GM12878 (cell line): ENCODE results near the gene CEP63. TPM values are rescaled to one million over a fixed set of nuclear protein-coding genes. Genes with fewer than 3 reads are reported as not detected.

ENCODE experiments used
- ATAC-seq: fragments of 200-7000 bp; cut with Tn5 transposase; 3 replicates; pipeline ENCODE4 v1.9.1; 2020; ENCODE audit warnings: mild to moderate bottlenecking, moderate library complexity
- BruUV-seq: library from RNA; stranded (reverse); fragments of 400-500 nt; replicated peaks from 2 replicates; lab custom pipeline; 2021; lab: Mats Ljungman, UMichigan
- CTCF ChIA-PET: fragments of 300-600 bp; sonication (Branson Sonifier 250); formaldehyde crosslinking; extraction: SDS; loops from one replicate; lab custom pipeline; 2021; ENCODE audit warnings: inconsistent platforms; lab: Yijun Ruan, JAX
- POLR2A ChIA-PET: fragments of 350-600 bp; formaldehyde crosslinking; extraction: SDS; loops from one replicate; lab custom pipeline; 2021; ENCODE audit warnings: inconsistent platforms; lab: Charles Lee
- RAD21 ChIA-PET: fragments of 300-600 bp; sonication (Branson Sonifier 250); formaldehyde crosslinking; loops from one replicate; lab custom pipeline; 2023; ENCODE audit warnings: antibody characterized with exemption; ENCODE audit not compliant: unreplicated experiment; lab: Charles Lee
- SMC1A ChIA-PET: fragments of 300-600 bp; sonication (Branson Sonifier 250); formaldehyde crosslinking; loops from one replicate; lab custom pipeline; 2023; ENCODE audit not compliant: unreplicated experiment, uncharacterized antibody; lab: Charles Lee
- DNase-seq: peaks from one replicate; pipeline ENCODE4 v3.0.0-alpha.2; 2011; ENCODE audit warnings: low read depth, low spot score
- FAIRE-seq: peaks from 3 replicates; lab custom pipeline; 2011; peaks lifted over from hg19 to GRCh38; lab: Jason Lieb, UNC
- H2AFZ ChIP-seq: 2 replicates; pipeline ENCODE4 v1.6.0; 2011; ENCODE audit warnings: low read depth, low read length, control low read depth; ENCODE audit not compliant: control insufficient read depth
- H3K27ac ChIP-seq: 2 replicates; pipeline ENCODE4 v1.5.1; 2011; ENCODE audit warnings: control low read depth; ENCODE audit not compliant: control insufficient read depth, insufficient read depth
- H3K27me3 ChIP-seq, 2 experiments: replicated peaks in 1 of 2; 2 replicates each; pipeline versions ENCODE4 v1.6.0 to v1.6.1; 2011; ENCODE audit warnings: low read length in 1 of 2; ENCODE audit not compliant: control insufficient read depth in 2 of 2, insufficient read depth in 2 of 2
- H3K36me3 ChIP-seq, 2 experiments: 2 replicates each; pipeline ENCODE4 v1.5.1; 2011; ENCODE audit warnings: low read length in 1 of 2; ENCODE audit not compliant: control insufficient read depth in 2 of 2, insufficient read depth in 2 of 2
- H3K4me1 ChIP-seq: 2 replicates; pipeline ENCODE4 v1.6.1; 2011; ENCODE audit warnings: mild to moderate bottlenecking, low read length, moderate library complexity, mixed read lengths; ENCODE audit not compliant: control insufficient read depth, insufficient read depth
- H3K4me2 ChIP-seq: 2 replicates; pipeline ENCODE4 v1.6.0; 2011; ENCODE audit warnings: control low read depth; ENCODE audit not compliant: control insufficient read depth, insufficient read depth
- H3K4me3 ChIP-seq: fragments of 200-600 bp; sonication (generic); 2 replicates; pipeline ENCODE4 v1.5.1; 2016
- H3K79me2 ChIP-seq: 2 replicates; pipeline ENCODE4 v1.6.0; 2011; ENCODE audit warnings: low read length; ENCODE audit not compliant: control insufficient read depth, insufficient read depth
- H3K9ac ChIP-seq: 2 replicates; pipeline ENCODE4 v1.8.0; 2011; ENCODE audit warnings: low read length, control low read depth, mixed read lengths; ENCODE audit not compliant: control insufficient read depth, insufficient read depth
- H3K9me3 ChIP-seq: replicated peaks from 3 replicates; pipeline ENCODE4 v1.5.1; 2011; ENCODE audit warnings: mild to moderate bottlenecking, low read length; ENCODE audit not compliant: control insufficient read depth, insufficient read depth
- H4K20me1 ChIP-seq: 2 replicates; pipeline ENCODE4 v1.6.0; 2011; ENCODE audit not compliant: control insufficient read depth, insufficient read depth
- ASH2L ChIP-seq: fragments of 300-600, 200-600 bp; sonication (generic); IDR thresholded peaks from 2 replicates; pipeline ENCODE4 v1.6.1; 2017; ENCODE audit warnings: low read depth, mild to moderate bottlenecking, borderline replicate concordance
- CHD4 ChIP-seq: fragments of 200-600 bp; sonication (generic); IDR thresholded peaks from 2 replicates; pipeline ENCODE4 v1.6.1; 2016; ENCODE audit warnings: mild to moderate bottlenecking
- CUX1 ChIP-seq: IDR thresholded peaks from 2 replicates; pipeline ENCODE4 v1.6.1; 2012; ENCODE audit warnings: improper control_type of control experiment, low read depth, low read length; ENCODE audit not compliant: insufficient replicate concordance
- DPF2 ChIP-seq: fragments of 450-650 bp; IDR thresholded peaks from 2 replicates; pipeline ENCODE4 v1.6.1; 2017; ENCODE audit warnings: mild to moderate bottlenecking
- FOXK2 ChIP-seq: fragments of 450-650 bp; IDR thresholded peaks from 2 replicates; pipeline ENCODE4 v1.6.1; 2017; ENCODE audit warnings: mild to moderate bottlenecking, moderate library complexity
- NR2F1 ChIP-seq: fragments of 450-650 bp; conservative IDR thresholded peaks from 2 replicates; pipeline ENCODE4 v1.6.1; 2017; ENCODE audit warnings: mild to moderate bottlenecking
- POLR2A ChIP-seq: IDR thresholded peaks from 2 replicates; pipeline ENCODE4 v1.6.1; 2011; ENCODE audit warnings: low read depth, mild to moderate bottlenecking, low read length
- POLR2AphosphoS2 ChIP-seq: IDR thresholded peaks from 2 replicates; pipeline ENCODE4 v1.6.1; 2011; ENCODE audit warnings: low read depth, mild to moderate bottlenecking, low read length, improper control_type of control experiment, moderate library complexity
- RFX5 ChIP-seq: IDR thresholded peaks from 2 replicates; pipeline ENCODE4 v1.6.1; 2011; ENCODE audit warnings: low read depth, low read length, improper control_type of control experiment
- SMAD5 ChIP-seq: IDR thresholded peaks from 2 replicates; pipeline ENCODE4 v1.6.1; 2016; ENCODE audit warnings: antibody characterized with exemption, low read depth
- SREBF2 ChIP-seq: IDR thresholded peaks from 2 replicates; pipeline ENCODE4 v1.6.1; 2012; ENCODE audit warnings: mild to moderate bottlenecking, low read length
- SUZ12 ChIP-seq: fragments of 200-600 bp; sonication (generic); IDR thresholded peaks from one replicate; pipeline ENCODE4 v1.6.1; 2018; ENCODE audit warnings: antibody characterized with exemption, mild to moderate bottlenecking; ENCODE audit not compliant: unreplicated experiment
- ZBTB4 ChIP-seq: fragments of 450-650 bp; formaldehyde crosslinking; IDR thresholded peaks from 2 replicates; pipeline ENCODE4 v1.4.0; 2022; ENCODE audit warnings: mild to moderate bottlenecking, moderate library complexity
- WGBS: methylation state at CpG from one replicate; pipeline ENCODE4 v1.1.6; 2016; ENCODE audit warnings: low lambda C conversion rate; ENCODE audit not compliant: insufficient replicate concordance, insufficient coverage; ENCODE audit errors: missing lambda C conversion rate; 5-methylcytosine and 5-hydroxymethylcytosine counted together
- in situ Hi-C: fragments of 300-500 bp; cut with MboI; formaldehyde crosslinking; loops from 9 replicates; pipeline ENCODE4 v1.14.3; 2018; ENCODE audit warnings: mixed read lengths
- intact Hi-C: fragments of 100-400 bp; cut with micrococcal nuclease; formaldehyde crosslinking; loops from one replicate; pipeline ENCODE4 v1.14.2; 2022; ENCODE audit not compliant: unreplicated experiment
- polyA plus RNA-seq, 11 experiments: library from polyadenylated mRNA; depleted of rRNA in 4 of 11; unstranded in 6 of 11; stranded (reverse) in 5 of 11; fragments of >200 nt; fragmentation: Nextera tagmentation in 4 of 11; fragmentation: Illumina TruSeq in 1 of 11; extraction: Ambion mirVana in 4 of 11; extraction: Trizol in 1 of 11; gene quantifications; 1 replicate in 1 of 11; 2 replicates in 10 of 11; pipeline versions ENCODE4 v1.2.1 to v1.2.3, GENCODE V29; 2011 to 2016; ENCODE audit warnings: inconsistent platforms in 2 of 11, missing spikeins in 2 of 11, low read depth in 1 of 11
- total RNA-seq, 4 experiments: library from RNA; depleted of rRNA in 3 of 4; stranded (reverse); fragments of >200 nt in 3 of 4; fragmentation: Illumina TruSeq in 1 of 4; extraction: Trizol in 1 of 4; gene quantifications; 2 replicates each; pipeline versions ENCODE4 v1.2.1 to v1.2.3, GENCODE V29; 2013 to 2021

The CEP63 gene
- total and polyA plus RNA-seq, 10 of the 15 experiments (the other 5 are each of a cell fraction or from before 2014, with no cell fraction given) = 14.0 to 36.9 (median 26.8) TPM

GRCh38 chr3:134598763-134599545, 113.1 kb downstream of the CEP63 start (continued):
- TF ChIP-seq CUX1 (no peak), FOXK2 (no peak), RFX5 (no peak), SMAD5 (no peak), ASH2L (no peak), POLR2A (no peak)

GRCh38 chr3:134600206-134600605, 114.3 kb downstream of the CEP63 start:
- Histone ChIP-seq H3K4me1 (no peaks in the 10 kb centered on the region), H3K9ac (no peak overlapping the region), H3K27ac (no peak overlapping the region), H3K79me2 (no peaks in the 10 kb centered on the region), H2AFZ (no peak overlapping the region), H3K27me3 (no peaks in the 10 kb centered on the region), H3K4me2 (no peak overlapping the region), H4K20me1 (no peaks in the 10 kb centered on the region), H3K4me3 (no peak overlapping the region), H3K9me3 (no peaks in the 10 kb centered on the region), H3K36me3 (no peaks in the 10 kb centered on the region)
- ChIA-PET POLR2A (no interaction called here), SMC1A (interaction anchor here (0.7 to 4.0 kb wide), 7 partner anchors 10 to 1442 kb away, joined by 3 to 17 read pairs (median 5); partner anchors contain the start of gene EPHB1), CTCF (interaction anchor here (0.6 to 3.3 kb wide), 14 partner anchors 9 to 1442 kb away, joined by 3 to 27 read pairs (median 5); no protein-coding TSS in a partner anchor), RAD21 (interaction anchor here (0.6 to 3.4 kb wide), 9 partner anchors 41 to 1471 kb away, joined by 3 to 29 read pairs (median 5); partner anchors contain the start of gene EPHB1)
- TF ChIP-seq ZBTB4 (CRISPR knock-in tag) (no peak), SREBF2 (no peak), DPF2 (no peak), CHD4 (no peak), SMAD5 (no peak), FOXK2 (no peak), NR2F1 (no peak), POLR2AphosphoS2 (no peak), SUZ12 (no peak)
- FAIRE-seq (no peak), ATAC-seq (peak; percentile 31), DNase-seq (no peak)
- BruUV-seq = no TSS peak
- WGBS = 0% methylated on average over 1 of the region's 1 CpG
- intact Hi-C loops (loop anchor here (1.0 to 5.0 kb wide), 5 partner anchors 41 to 1442 kb away; no protein-coding TSS in a partner anchor), in situ Hi-C loops (loop anchor here (5.0 to 10.0 kb wide), 2 partner anchors 905 to 1287 kb away; no protein-coding TSS in a partner anchor)
